ENCODE measurements around the gene WDR33.
A peak's percentile ranks its signal among the peaks of the same experiment; 100 is the strongest.

WDR33 gene

DNA sequence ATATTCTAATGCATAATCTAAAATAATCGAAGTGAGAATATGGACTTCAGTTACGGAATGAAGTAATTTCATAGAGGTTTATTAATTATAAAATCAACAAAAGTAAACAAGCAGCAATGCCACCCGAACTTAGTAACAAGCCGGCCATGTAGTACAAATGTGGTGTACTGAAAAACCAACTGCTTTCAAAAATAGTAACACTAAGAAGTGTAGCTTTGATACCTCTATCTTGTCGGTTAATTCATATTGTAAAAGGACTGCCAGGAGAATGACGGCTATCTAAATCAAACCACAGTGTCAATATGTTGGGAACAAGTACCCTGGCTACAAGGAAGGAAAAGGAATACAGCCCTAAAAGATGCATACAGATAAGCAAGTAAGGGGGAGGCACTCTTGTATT lies 48.5 kb downstream of the WDR33 start:
- DNase-seq, result no peak

DNA sequence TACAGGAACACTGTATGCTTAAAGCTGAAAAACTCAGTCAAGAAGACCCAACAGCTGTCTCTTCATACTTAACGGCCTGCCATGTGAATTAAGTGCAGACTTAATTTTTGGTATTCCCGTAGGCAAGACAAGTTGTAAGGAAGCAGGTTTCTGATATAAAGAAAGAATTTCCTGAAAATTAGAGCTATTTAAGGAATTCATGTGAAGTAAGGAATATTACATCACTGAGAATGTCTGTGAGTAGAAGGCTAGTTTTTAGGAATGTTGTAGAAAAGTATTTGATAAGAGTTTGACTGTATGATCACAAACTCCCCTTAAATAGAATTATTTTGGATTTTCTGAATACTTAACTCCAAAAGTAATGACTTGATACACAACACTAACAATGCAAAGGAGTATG lies 51.0 kb downstream of the WDR33 start:
- no peak for DNase-seq

DNA sequence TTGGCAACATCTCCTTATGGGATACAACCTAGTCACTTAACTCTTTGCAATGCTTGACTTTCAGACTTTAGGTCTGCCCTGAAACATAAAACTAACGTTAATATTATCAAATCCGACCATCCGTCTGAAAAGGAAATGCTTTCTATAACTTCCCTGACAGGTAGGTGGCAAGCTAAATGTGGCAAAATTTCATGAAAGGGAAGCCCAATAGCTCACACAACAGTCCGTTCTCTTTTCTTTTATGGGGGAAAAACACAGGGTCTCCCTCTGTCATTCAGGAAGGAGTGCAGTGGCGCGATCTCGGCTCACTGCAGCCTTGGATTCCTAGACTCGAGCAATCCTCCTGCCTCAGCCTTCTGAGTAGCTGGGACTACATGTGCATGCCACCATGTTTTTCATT lies 56.8 kb downstream of the WDR33 start:
- DNase-seq, result no peak

DNA sequence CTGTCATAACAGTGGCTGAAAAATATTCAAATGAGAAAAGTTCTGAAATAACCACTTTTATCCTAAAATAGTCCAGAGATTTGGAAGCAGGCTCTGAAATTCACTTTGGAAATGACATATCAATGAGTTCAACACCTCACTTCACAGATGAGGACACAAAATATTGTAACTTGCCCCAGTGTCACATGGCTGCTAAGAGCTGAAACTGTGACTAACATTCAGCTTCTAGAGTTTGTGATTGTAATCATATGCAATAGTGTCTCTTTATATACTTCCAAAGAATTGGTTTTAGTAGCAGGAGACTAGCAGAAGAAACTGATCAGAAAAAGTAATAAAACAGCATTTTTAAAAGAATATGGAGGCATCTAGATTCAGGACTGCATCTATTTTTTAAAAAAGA lies 57.6 kb downstream of the WDR33 start:
- DNase-seq, result no peak

DNA sequence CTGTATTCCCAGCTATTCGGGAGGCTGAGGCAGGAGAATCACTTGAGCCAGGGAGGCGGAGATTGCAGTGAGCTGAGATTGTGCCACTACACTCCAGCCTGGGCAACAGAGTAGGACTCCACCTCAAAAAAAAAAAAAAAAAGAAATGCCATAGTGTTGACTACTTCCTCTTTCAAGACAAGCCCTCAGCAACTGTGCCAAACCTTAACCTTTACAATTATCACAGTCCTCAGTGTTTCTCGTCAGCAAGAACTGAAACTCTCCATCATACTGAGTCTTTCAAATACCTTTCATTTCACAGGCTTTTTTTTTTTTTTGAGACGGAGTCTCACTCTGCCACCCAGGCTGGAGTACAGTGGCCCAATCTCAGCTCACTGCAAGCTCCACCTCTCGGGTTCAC lies 61.4 kb downstream of the WDR33 start:
- peak in 1 of 2 experiments; percentile 14 for DNase-seq

DNA sequence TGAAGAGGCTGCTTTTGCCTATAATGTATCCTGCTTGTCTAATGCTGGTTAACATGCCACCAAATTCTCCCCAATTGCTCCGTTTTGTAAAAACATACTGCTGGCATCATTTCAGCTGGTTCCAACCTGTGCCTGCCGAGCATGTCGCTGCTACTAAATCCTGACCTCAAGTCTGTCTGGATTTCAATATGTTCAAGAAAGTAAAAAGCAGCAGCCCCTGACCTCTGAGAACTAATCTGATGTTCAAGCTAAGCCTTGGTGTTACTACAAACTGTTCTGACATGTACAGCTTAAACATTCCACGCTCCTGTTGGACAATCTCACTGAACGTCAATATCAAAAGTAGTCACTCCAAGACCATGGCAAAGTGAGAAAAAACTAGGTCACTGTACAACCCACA lies 63.4 kb downstream of the WDR33 start:
- DNase-seq, result no peak

DNA sequence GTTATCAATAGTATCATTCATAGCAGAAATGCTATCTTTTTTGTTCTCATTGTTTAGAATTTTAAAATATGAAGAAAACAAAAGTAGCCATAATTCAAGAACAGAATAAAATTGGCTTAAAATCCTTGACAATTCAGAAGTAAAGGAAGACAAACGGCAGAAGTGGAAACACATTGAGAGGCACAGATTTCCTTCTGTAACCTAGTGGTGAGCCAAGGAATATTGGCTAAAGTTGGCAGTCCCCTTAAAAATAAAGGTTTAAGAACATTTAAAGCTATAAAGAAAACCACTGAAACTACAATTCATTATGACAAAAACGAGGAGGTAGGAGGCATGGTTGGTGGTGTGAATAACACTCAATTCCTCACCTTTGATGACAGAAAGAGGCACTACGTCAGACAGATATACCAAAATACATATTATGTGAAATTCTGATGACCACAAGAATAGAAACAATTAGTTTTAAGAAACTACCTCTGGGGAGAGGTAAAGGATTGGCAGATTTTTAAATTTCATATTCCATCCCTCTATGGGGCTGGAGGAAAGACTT lies 67.4 kb downstream of the WDR33 start:
- no peak for DNase-seq

DNA sequence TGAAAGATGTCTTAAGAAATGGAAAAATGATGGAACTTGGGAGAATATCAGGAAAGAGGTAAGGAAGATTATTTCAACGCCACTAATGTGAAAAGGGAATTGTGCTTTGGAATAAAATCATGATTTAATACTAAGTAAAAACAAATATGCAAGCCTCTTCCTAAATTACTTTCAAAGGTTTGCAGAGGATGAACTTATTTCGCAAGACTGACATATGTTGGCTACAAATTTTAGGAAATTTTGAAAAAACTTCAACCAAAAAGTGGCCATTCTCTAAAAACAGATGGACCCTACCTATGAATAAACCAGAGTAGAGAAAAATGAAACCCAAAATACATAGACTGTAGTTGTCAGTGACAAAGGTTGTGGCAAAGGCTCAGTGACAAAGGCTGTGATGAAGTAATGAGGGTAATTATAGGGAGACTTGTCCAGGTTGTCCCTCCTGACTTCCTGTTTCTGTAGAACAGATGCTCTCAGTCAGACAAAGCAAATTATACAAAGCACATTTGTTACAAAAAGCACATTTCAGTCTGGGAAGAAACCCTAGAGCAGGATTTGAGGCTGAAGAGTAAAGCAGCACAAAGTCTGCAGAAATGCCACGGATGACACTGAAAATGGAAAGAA lies 70.2 kb downstream of the WDR33 start:
- no peak for DNase-seq

DNA sequence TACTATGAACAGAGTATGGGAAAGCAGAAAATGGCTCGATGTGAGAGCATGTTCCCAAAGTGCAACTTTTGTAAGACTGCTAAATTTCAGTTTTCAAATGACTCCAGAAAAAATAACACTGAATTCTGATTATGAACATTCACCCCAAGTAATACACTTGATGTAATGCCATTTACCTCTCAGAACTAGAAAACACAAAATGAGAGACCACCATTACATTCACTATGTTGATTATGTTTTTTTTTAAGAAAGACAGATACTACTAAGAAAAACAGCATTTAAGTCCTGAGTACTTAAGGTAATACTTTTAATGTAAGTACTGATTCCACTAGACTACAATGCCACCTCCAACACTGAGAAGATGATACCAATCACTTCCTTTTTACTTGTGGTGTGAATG lies 71.2 kb downstream of the WDR33 start:
- no peak for DNase-seq

DNA sequence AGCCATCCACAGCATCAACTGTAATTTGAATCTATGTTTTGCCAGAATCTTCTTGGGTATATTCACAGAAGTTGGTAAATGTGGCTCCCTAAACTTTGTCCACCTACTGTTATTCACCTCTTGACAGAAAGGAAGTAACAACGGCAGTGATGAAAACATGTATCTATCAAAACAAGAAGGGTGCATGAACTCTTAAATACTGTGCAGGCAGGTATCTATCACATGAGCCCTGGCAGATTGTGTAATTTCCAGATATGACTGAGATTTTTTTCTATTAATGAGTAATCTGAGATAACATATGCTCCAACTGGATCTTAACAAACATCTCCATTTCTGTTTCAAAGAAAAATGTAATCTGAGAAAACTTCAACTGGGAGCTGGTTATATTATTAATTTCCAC lies 73.1 kb downstream of the WDR33 start:
- no peak for DNase-seq

DNA sequence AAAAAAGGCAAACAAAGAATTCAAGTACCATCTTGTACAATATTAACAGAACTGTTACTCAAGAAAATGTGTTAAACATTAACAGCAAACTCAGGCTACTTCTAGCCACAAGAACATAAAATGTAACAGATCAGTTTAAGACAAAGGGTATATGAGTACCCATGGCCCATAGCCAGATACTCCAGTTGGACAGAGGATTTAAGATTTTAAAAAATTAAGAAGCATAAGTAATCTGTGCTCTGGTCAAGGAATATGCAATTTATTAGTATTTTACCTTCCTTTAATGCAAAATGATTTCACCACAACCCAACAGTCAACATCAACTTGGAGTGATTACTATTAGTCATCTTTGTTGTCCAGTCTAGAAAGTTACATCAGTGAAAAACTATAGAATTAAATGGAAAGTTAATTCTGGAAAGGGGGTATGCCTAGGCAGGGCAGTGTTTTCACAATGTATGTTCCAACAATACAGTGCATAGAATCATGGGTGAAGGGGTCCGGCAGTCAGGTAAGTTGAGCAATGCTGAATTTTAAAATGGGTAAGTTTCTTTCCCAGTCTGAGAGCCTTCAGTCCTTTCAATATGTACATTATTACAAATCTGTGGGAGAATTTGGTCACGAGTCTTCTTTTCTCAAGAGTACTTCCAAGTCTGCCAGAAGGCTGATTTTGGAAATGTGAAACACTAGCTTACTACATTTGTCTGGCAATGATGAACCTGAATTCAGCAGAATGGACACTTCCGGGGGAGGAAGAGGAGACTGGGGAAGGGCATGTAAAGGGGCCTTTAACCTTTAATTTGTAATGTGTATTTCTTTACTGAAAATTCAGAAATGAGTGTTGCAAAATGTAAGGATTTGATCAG lies 75.2 kb downstream of the WDR33 start:
- DNase-seq, result no peak

DNA sequence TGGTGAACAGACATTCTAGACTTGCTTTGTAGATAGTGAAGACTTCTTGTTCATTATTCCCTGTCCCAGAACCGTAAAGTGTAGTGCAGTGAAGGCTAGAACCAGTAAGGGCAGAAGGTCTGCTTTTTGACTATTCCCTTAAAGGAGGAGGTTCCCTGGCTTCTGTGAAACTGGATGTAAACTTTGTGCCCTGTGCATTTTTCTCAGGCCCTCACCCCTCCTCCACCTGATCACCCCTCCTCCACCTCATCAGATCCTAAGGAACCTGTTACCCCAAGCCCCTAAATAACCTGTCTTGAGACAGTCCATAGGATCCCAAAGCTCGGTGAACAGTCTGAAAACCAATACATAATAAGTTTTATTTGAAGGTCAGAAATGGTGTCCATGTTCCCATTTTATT lies 75.9 kb downstream of the WDR33 start:
- no peak for DNase-seq

DNA sequence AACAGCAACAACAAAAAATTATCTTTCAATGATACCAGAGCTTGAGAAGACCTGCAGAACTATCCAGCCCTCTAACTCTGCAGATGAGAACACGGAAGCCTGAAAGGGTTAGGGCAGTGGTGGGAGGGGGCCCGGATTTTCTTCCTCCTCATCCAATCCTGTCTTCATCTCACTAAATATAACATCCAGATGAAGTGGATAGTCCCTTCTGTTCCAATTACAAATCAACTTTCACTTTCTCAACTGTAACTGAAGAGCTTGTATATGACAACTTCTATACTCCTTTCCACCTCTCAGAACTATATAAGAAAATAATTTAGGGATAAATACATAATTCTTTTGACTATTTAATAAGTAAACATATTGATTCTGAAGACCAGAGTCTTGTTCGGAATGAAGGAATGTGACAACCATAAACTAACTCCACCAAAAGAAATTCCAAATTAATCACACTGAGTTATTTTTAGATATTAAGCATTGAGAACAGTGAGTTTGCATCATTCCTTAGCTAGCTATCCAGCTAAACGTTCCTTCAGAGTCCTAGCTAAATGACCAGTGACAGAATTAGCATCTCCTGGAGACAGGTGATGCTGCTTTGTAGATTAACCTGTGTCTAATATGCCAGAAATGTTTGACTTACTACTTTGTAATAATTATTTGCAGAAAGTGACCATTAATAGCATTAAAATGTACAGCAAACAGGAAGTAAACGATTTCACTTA lies 77.0 kb downstream of the WDR33 start:
- DNase-seq, result no peak

DNA sequence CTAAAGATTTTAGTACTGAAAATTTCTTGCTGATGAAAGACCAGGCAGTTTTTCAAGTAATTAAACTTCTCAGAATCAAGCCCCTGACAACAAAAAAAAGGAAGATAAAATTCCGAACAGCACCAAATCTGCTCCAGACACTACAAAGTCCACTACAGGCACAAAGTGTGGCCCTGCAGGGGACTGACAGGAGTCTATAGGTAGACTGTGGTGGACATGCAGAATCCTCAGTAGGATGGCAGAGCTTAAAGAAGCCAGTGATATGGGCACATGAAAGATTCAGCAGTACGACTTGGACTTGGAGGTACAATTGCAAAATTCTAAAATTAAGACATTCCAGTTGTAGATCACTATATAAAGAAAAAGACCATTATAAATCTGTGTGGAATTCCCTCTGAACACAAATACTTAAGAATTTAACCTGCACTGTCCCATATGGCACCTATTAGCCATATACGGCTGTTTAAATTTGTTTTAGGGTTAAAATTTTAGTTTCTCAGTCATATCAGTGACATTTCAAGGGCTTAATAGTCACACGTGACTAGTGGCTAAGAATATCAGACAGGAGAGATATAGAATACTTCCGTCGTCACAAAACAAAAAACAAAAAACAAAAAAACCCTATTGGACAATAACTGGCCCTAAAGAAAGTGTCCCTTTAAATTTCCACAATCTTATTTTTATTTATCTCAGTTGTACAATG lies 77.7 kb downstream of the WDR33 start:
- DNase-seq, result no peak

DNA sequence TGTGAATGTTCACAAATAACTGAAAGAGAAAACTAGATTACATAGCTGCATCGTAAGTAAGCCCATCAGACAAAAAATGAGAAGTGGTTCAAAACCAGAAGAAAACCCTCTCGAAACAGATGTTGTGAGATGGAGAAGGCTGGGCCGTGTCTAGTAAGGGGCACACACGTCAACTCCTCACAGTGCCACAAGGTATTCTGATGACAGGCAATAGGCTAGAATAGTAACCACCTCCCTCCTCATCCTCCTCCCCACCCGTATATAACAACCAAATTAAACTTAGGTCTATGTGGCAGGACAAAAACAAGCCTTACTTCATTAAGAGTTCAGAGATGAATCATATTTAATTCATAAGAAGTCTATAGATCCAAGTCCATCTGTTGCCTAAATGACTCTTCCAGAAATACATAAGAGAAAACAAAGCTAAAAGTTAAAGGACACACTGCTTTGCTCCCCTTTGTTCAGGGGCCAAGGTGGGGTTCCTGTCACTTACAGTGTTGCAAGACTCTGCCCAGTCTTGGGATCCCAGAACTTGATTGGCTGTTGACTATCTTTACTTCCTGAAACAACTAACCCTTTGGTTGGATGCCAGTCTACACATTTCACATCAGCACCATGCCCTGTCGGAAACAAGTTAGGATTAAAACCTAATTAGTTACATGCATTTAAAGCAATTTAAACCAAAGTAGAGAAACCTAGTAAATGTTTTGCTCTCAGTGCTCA lies 84.7 kb downstream of the WDR33 start:
- no peak for DNase-seq

DNA sequence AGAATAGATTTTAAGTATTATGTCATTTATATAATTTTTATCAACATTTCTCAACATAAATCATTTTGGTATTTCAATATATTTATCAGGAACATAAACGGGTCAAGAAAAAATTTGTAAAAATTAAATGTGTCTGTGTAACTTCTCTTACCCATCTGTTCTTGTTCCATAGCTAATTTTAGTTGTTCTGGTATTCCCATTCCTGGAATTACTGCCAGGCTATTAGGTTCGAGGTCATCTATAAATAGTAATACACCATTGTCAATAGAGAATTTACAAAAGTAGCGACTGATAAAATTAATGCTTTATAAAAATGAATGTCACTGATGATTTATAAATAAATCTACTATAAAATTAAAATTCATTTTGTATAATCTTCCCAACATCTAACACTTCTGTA lies 88.2 kb downstream of the WDR33 start:
- DNase-seq, result no peak

DNA sequence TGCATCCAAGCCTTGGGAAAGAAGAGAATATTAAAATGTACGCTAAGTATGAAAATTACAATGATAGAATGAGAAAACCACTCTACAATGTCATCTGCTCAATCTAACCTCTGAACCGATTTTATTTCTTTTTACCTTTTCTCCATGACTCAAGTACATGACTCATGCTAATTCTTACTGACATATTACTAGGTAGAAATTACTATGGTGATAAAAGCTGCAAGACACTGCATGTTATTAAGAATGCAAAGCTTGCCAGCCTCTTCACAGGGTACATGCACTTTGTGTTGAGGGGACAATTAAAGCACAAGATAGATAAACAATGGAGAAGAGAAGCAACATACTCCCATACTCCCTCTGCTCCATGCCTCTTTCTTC lies 89.0 kb downstream of the WDR33 start:
- no peak for DNase-seq

DNA sequence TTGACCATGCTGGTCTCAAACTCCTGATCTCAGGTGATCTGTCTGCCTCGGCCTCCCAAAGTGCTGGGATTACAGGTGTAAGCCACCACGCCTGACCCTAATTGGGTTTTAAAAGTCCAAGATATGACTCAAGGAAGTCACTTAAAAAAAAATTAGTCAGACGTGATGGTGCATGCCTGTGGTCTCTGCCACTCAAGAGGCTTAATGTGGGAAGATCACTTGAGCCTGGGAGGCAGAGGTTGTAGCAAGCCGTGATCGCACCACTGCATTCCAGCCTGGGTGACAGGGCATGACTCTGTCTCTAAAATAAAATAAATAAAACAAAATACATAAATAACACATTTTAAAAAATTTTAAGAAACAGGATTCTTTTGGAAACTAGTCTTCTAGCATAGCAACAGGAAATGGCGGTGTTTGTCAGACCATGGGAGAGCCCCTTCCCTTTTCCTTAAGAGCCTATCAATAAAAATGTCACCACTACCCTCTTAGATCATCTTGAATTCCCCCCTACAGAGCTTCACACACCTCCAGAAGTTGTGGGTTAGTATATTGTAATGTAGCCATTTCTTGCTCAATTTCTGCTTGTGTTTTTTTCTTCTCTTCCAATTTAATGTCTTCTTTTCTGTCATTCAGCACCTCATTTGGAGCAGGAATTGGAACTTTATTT lies 89.5 kb downstream of the WDR33 start:
- no peak for DNase-seq

DNA sequence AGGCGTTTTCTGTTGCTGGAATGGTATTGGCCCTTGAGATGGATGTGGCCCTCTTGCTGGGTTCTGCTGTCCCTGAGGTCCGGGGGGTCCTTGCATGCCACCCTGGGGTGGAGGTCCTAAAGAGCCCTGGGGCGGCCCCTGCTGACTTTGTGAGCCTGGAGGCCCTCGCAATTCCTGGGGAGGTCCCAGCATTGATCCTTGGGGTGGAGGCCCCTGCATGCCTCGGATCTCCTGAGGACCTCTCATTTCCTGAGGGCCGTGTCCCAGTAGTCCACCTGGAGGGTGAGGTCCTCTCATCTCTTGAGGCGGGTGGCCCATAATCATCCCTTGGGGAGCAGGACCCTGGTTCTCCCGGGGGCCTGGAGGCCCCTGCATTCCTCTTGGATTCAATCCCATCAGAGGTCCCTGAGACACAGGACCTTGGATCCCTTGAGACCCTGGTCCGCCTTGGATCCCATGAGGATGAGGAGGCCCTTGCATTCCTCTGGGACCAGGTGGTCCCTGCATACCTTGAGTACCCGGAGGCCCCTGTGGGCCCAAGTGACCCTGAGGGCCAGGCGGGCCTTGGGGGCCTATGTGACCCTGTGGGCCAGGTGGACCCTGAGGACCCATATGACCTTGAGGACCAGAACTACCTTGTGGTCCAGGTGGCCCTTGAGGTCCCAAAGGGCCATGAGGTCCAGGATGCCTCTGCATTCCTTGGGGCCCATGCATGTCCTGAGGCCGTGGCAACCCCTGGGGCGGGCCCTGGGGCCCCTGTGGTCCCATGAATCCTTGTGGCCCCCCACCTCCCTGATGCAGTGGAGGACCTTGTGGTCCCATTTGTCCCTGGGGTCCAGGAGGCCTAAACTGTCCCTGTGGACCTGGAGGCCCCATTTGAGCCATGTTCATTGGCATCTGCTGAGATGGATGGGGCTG lies 91.4 kb downstream of the WDR33 start:
- no peak for DNase-seq

DNA sequence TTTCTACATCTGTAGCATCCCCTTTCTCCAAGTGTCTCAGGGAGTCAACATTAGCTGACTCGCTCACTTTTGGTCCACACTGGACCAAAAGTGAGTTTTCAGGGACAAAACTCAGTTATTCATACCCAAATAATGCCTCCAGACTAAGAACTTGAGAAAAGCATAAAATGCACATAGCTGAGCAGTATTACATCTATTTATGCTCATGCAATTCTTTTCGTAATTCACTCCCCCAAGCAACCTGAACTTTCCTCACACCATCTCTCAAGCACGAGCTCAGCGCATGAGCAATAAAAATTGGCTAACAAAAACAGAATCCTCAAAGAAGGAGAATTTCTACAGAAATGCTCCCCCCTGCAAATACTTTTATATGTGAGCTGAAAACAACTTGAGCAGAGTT lies 92.7 kb downstream of the WDR33 start:
- DNase-seq, result no peak

Measured in SW 1271 (cell line).